ENCODE measurements around the gene RPL36.
"Not testable (repeated sequence)": the region's sequence is repeated elsewhere in the genome, so short reads cannot be mapped to it uniquely, and the experiment has no call there.

Gene RPL36

DNA sequence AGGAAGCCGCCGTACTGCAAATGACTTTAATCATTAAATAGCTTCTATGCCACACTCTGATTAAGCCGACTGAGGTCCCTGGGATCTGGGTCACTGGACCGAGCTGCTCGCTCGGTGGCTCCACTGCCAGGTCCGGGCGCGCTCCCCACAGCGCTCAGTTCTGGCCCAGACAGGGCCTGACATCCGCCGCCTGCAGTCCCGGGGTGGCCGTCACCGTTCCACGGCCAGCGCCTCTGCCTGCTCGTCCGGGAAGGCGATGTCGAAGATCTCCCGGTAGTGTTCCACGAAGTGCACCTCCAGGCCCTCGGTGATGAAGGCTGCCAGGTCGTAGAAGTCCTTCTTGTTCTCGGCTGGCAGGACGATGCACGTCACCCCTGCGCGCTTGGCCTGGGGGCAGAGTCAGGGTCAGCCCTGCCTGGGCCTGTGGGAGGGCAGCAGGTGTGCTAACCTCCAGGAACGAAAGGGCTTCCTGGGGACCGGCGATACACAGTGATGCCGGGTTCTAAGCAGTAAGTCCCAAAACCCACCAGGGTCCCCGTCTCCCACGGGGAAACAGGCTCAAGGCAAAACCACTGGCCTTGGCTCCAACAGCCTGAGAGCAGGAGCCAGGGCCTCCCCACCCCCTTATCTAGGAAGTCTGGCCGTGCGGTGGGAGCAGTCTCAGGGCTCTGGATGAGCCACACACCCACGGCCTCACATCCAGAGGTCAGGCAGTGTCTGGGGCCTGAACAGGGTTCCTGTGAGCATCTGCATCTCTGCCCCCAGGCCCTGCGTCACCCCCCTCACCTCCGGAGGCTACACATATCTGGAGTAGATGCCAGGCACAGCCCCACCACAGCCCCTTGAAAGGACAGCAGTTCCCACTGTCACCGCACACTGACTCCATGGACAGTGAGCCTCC lies 2.0 kb downstream of the RPL36 start:
- peak; percentile 39 for DNase-seq

- peak; percentile 26 for DNase-seq
Measured at GRCh38 chr19:5692723-5693194, 2.7 kb downstream of the RPL36 start.

- DNase-seq: no peak
Measured at GRCh38 chr19:5693195-5694166, 3.4 kb downstream of the RPL36 start.

DNA sequence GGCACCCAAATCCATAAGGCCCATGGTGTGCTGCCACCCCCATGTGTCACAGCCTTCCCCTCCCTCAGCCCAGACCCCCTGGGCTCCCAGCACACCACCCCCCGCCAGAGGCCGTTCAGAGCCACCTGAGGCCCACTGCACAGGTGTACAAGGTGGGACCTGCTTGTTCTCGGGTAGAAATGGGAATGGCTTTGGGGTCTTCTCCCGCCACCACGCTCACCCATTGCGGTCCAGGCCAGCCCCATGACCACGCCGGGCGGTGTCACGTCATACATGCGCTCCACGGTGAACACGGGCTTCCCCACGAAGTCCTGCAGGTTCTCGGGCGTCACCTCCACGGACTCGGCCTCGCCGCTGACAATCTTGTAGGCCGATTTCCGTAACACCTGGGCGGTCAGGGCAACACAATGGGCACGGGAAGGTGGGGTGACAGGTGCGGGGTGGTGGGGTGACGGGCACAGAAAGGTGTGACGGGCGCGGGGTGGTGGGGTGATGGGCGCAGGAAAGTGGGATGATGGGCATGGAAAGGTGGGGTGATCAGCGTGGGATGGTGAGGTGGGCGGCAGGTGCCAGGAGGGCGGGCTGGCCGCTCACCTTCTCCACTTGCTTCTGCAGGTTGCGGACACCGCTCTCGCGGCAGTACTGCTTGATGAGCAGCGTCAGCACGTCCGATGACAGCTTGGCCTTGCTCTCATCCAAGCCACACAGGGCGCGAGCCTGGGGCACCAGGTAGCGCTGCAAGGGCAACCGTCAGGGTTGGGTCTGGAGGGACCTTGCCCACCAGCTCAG lies 4.3 kb downstream of the RPL36 start:
- no peak for DNase-seq

GRCh38 chr19:5694956-5695648 lies 5.0 kb downstream of the RPL36 start:
- DNase-seq: no peak

DNA sequence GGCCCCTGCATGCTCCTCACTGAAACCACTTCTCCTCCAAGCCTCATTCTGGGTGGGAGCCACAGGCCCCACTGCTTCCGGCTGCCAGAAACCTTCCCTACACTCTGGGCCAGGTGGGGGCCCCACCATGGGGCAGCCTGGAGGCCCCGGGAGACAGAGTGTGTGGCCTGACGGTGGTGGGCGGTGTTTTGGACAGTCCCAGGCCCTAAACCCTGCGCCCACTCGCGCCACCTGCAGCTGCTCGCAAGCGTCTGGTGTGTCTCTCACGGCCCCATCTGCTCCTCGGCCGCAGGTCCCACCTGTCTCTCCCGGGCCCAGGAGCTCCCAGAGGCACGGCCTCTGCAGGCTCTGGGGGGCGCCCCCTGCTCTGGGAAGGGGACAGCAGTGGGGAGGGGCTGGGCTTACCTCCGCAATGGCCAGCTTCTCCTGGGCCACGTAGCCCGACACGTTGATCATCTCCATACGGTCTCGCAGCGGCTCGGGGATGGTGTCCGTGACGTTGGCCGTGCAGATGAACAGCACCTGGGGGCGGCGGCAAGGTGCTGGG lies 5.6 kb downstream of the RPL36 start:
- DNase-seq: no peak

DNA sequence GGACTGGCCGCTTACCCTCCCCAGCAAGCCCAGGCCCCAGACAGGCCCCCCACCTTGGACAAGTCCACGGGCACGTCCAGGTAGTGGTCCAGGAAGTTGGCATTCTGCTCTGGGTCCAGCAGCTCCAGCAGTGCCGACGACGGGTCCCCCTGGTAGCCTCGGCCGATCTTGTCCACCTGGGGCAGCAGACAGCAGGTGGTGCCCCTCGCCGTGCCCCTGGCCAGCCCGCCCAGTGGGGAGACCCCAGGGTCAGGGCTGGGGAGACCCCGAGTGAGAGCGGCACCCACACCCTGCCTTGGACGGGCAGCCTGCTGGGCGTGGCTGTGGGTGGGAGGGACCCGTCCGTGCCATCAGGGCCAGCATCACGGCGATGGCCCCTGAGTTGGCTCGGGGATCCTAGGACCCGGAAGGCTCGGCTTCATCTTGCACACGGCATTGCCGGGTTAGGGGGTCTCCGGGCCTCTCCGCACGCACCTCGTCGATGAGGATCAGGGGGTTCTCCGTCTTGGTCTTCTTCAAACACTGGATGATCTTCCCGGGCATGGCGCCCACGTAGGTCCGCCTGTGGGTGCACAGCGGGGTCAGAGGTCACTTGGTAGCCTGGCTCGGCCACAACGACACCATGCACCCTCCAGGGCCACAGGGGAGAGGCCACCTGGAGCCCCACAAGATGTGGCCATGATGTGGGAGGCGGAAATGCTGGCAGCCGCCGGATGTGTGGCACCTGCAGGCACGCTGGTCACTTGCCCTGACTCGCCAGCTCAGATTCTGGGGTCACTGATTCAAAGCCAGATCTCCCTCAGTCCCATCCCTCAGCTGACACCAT lies 6.3 kb downstream of the RPL36 start:
- no peak for DNase-seq

DNA sequence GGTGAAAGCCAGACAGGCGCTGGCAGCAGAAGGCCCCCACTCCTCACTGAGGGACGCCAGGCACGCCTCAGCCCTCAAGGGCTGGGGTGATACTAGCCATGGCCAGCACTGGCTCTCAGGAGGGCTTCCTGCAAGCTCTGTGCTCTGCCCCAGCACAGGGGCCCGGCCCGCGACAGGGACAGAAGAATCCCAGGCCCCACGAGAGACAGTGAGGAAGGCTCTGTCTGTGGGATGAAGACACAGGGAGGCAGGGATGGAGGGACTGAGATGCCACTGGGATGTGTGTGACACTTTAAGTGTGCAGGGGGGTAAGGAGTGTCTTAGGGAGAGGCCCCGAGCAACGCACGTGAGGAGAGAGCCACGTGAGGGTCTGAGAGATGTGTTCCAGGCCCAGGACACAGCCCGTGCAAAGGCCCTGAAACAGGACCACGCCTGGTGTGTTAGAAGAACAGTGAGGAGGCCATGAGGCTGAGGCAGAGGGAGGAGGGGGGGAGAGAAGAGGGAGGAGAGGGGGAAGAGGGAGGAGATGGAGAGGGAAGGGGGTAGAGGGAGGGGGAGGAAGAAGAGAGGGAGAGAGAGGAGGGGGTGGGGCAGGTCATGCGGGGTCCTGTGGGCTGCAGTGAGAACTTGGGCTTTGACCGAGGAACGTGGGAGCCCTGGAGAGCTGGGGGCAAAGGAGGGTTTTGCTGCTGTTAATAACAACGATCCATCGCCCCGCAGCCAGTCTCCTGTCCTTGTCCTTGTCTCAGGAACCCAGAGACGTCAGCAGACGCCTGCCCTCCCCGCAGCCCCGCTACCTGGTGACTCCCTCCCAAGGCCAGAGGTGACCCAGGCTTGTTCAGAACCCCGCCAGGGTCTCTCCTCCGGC lies 7.2 kb downstream of the RPL36 start:
- DNase-seq: no peak

DNA sequence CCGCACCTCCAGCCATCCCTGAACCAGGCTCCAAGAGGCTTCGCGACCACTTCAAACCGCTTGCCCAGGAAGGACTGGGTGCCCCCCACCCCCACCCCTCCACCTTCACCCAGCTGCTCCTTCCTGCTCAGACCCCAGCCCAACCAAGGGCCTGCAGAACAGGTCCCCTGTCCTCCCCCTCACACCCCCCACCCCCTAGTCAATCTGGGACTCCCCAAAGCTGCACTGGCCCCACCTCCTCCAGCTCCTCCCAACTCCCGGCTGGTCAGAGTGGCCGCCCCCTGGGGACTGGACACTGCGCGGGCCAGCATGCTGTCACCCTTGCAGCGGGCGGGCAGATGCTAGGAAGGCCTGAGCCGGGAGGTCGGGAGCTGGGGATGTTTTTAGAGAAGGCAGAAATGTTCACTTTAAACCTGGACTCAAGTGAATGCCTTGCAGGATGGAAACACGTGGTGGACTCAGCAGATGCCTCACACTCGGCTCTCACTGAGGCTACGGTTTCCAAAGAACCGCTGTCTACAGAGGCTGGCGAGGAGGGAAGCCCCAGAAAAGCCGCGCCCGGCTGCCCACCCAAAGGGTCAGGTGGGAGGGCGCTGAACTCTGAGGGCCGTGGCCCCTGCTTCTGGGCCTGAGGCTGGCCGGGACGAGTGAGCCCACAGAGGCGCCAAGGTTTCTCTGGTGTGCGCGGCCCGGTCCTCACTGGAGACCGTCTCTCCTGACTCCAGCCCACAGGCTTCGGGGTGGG lies 8.0 kb downstream of the RPL36 start:
- no peak for DNase-seq

- no peak for DNase-seq
Measured at GRCh38 chr19:5698635-5699422, 8.7 kb downstream of the RPL36 start.

GRCh38 chr19:5700455-5701092 lies 10.5 kb downstream of the RPL36 start:
- DNase-seq: no peak

GRCh38 chr19:5702053-5702410 lies 11.9 kb downstream of the RPL36 start:
- not testable (repeated sequence) for DNase-seq

- DNase-seq: no peak
Measured at GRCh38 chr19:5703819-5704818, 14.0 kb downstream of the RPL36 start.

GRCh38 chr19:5705552-5705951 lies 15.5 kb downstream of the RPL36 start:
- no peak for DNase-seq

DNA sequence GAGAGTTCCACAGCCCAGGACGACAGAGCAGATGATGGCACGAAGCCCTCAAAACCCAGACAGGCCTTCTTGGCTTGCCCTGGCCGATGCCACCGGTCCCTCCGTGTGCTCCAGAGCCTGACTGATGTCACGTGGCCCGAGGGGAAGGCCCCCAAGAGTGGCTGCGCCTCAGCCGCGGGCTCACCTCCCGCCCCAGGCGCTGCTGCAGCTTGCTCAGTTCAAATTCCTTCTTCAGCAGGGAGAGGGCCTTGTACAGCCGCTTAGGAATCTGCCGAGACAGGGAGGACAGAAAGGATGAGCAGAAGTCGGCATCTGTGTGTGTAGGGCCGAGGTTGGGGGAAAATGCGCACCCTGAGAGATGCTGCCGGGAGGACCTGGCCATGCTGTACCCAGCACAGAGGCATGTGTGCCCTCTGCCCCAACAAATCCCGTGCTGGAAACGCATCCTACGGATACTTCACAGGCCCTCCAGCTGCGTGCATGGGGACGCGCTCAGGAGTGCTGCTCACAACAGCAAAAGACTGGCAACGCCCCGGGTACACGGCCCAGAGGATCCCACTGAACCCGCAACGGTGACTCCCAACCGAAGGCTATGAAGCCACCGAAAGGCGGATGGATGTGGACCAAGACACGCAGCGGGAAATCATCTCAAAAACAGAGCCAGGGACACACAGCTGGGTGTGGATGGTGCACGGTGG lies 16.9 kb downstream of the RPL36 start:
- no peak for DNase-seq
